GM19467 (cell line): Measurements from ENCODE around the gene GJA10.
A peak's percentile ranks its signal among the peaks of the same experiment; 100 is the strongest.
"Not testable (repeated sequence)": the region's sequence is repeated elsewhere in the genome, so short reads cannot be mapped to it uniquely, and the experiment has no call there.

Experiments used
- ATAC-seq: cut with Tn5 transposase; IDR thresholded peaks from one replicate; pipeline ENCODE4 v1.9.1; 2021; ENCODE audit warnings: mild to moderate bottlenecking, moderate library complexity; ENCODE audit not compliant: unreplicated experiment

The GJA10 gene

GRCh38 chr6:89894169-89894568 is at the start of gene GJA10:
Gene GJA10, plus strand, starts transcription at chr6:89894469. Its CDS starts 0 bp downstream, at chr6:89894469.
- no peak for ATAC-seq

- not testable (repeated sequence) for ATAC-seq
Observed at GRCh38 chr6:89847513-89847912, 46.8 kb upstream of the GJA10 start.

- no peak for ATAC-seq
Observed at GRCh38 chr6:89853068-89853467, 41.2 kb upstream of the GJA10 start.

GRCh38 chr6:89858041-89858440 is 36.2 kb upstream of the GJA10 start:
- ATAC-seq, result no peak

GRCh38 chr6:89859744-89860143 is 34.5 kb upstream of the GJA10 start:
- ATAC-seq, result no peak

- ATAC-seq, result peak; percentile 52
Observed at GRCh38 chr6:89862273-89862672, 32.0 kb upstream of the GJA10 start.

GRCh38 chr6:89862698-89863097 is 31.6 kb upstream of the GJA10 start:
- no peak for ATAC-seq

GRCh38 chr6:89866024-89866678 is 28.1 kb upstream of the GJA10 start:
- no peak for ATAC-seq

- ATAC-seq, result no peak
Observed at GRCh38 chr6:89873721-89874120, 20.5 kb upstream of the GJA10 start.

GRCh38 chr6:89874438-89874837 is 19.8 kb upstream of the GJA10 start:
- no peak for ATAC-seq

GRCh38 chr6:89886378-89887120 is 7.7 kb upstream of the GJA10 start:
- no peak for ATAC-seq

- no peak for ATAC-seq
Observed at GRCh38 chr6:89887452-89888137, 6.7 kb upstream of the GJA10 start.

GRCh38 chr6:89888138-89888514 is 6.1 kb upstream of the GJA10 start:
- ATAC-seq, result no peak

- no peak for ATAC-seq
Observed at GRCh38 chr6:89888871-89889270, 5.4 kb upstream of the GJA10 start.

GRCh38 chr6:89890845-89891528 is 3.3 kb upstream of the GJA10 start:
- ATAC-seq, result not testable (repeated sequence)

- not testable (repeated sequence) for ATAC-seq
Observed at GRCh38 chr6:89892577-89892976, 1.7 kb upstream of the GJA10 start.

GRCh38 chr6:89895276-89895874 is 1.1 kb downstream of the GJA10 start:
- no peak for ATAC-seq

- not testable (repeated sequence) for ATAC-seq
Observed at GRCh38 chr6:89910001-89910901, 16.0 kb downstream of the GJA10 start.

- ATAC-seq, result no peak
Observed at GRCh38 chr6:89910902-89911240, 16.6 kb downstream of the GJA10 start.
